GM21825 (cell line): ENCODE measurements around the gene TMEM50A.
"Not testable (repeated sequence)": the region's sequence is repeated elsewhere in the genome, so short reads cannot be mapped to it uniquely, and the experiment has no call there.

Source experiments
- ATAC-seq: cut with Tn5 transposase; IDR thresholded peaks from one replicate; pipeline ENCODE4 v1.9.1; 2021; ENCODE audit warnings: mild to moderate bottlenecking, moderate library complexity; ENCODE audit not compliant: unreplicated experiment

The TMEM50A gene

DNA sequence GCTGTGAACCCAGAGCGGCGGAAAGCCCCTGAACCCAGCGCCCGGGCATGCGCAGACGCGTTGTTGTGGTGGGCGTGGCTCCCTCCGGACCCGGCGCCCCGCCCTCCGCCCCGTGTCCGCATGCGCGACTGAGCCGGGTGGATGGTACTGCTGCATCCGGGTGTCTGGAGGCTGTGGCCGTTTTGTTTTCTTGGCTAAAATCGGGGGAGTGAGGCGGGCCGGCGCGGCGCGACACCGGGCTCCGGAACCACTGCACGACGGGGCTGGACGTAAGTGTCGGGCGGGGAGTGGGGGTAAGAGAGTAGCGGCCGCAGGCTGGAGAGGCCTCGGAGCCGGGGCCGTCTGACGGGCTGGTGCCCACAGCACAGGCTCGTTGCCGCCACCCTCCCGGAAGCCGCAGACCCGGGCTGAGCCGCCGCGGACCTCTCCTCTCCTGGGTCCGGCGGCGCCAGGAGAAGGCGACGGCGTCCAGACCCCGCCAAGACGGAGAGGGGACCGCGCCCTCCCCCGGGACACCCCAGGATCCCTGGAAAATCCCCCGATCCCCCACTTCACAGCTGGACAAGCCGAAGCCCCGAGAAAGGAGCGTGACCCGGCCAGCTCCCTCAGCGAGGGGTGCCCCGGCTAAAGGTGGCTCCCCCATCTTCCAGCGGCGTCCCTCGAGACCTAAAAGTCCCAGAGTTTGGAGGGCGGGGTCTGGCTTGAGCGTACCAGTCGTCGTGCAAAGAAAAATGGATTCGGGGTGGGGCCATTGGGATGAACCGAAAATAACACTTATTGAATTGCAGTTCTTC lies at the start of gene TMEM50A:
Gene TMEM50A, plus strand, starts transcription at position 147 of the 794 bp plus-strand sequence. CDS start 2,153 bp downstream, outside the sequence.
- peak; percentile 59 for ATAC-seq

DNA sequence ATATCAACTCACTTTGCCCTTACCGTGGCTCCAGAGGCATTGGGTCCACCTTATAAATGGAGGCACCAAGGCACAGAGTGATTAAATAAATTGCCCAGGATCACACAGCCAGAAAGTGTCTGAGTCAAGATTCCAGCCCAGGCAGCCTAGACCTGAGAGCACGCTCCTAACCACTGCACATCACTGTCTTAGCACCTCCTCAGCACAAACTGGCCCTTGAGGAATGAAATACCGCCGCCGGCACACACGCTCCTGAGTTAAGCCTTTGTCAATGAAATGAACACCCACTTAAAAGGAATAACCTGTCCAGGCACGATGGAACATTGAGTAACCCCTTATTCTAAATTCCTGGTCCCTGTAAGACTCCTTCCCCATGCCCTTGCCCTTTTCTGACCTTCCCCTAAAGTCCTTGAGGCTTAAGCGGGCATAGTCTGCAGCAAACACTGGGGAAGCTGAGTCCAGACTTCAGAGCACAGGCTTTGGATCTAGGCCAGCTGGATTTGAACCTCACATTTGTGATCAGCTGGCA lies 49.5 kb upstream of the TMEM50A start:
- not testable (repeated sequence) for ATAC-seq

DNA sequence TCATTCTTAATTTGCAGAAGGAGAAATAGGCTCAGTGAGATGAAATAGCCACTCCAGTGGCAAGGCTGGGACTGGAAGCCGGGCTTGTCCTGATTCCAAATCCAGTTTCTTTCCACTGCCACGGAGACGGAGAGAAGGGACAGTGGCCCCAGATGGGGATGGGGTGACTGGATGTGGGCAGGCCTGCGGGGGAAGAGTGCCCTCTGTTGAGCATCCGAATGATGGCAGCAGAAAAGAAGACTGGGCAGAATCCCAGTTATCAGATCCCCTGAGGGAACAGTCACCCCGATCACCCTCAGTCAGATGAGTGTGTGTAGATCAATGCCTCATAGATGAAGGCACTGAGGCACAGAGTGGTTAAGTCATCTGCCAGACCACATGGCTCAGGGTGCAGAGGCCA lies 48.1 kb upstream of the TMEM50A start:
- ATAC-seq = not testable (repeated sequence)

DNA sequence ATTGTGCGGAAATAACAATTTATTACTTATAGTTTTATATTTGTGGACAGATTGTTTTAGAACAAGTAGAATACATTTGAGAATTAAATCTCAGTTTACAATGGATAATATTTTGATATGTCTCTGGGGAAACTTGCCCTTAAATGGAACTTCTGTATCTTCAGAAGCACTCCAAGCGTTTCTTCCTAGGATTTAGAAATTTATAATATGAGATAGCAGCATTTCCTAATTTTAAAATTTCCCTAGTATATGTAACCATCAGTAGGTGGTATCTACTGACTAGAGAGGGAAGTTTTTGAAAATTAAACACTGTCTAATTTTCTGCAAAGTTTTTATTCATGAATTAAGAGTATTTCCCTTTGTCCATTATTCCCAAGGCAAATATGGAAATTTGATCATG lies 44.7 kb upstream of the TMEM50A start:
- not testable (repeated sequence) for ATAC-seq

DNA sequence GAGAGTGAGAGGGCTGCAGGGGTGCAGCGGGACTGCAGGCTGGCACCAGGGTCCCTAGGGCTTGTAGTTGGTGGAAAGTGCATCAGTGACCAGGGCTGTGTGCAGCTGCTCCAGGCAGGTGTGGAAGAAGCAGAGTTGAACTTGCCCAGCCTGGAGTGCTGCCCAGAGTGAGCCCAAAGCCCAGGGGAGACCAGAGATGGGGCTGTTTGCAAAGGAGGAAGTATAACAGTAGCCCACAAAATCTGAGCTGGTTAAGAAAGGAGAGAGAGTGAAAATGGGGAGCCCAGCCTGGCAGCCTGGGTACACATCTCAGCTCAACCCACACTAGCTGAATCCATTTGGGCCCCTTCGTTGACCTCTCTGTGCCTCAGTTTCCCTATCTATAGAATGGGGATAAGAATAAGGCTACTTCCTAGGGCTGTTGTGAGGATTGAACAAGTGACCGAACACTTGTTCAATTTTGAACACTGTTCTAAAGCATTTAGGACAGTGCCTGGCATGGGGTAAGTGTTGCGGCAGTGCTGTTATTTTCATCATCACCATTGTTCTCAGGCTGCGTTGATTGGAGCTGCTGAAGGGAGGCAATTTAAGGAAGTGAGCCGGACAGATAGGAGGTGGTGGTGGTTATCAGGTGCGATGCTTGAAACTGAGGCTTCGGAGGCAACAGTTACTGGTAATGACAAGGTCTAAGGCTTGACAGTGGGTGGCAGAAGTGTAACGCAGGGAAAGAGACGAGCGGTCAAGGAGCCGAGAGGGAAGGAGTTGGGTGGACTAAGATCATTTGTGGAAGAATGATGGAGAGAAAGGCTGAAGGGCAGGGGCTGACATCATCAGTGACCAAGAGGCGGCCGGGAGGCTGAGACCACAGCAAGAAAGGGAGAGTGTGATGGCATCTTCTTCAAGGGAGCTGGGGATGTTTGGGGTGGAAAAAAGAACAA lies 43.0 kb upstream of the TMEM50A start:
- ATAC-seq = not testable (repeated sequence)

DNA sequence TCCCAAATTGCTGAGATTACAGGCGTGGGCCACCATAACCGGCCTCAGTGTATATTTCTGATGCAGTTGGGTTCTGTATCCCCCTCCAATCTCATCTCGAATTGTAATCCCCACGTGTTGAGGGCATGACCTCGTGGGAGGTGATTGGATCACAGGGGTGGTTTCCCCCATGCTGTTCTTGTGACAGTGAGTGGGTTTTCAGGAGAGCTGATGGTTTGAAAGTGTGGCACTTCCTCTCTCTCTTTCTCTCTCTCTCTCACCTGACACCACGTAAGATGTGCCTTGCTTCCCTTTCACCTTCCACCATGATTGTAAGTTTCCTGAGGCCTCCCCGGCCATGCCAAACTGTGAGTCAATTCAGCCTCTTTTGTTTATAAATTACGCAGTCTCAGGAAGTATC lies 41.6 kb upstream of the TMEM50A start:
- ATAC-seq = not testable (repeated sequence)

DNA sequence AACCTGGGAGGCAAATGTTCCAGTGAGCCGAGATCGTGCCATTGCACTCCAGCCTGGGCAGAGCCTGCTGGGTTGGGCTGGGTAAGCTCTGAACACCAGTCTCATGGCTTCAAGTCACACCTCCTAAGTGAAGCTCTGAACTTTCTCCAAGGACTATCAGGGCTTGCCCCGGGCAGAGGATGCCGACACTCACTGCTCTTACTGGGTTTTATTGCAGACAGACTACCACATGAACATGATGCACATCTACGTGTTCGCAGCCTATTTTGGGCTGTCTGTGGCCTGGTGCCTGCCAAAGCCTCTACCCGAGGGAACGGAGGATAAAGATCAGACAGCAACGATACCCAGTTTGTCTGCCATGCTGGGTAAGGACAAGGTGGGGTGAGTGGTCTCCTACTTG lies 37.4 kb upstream of the TMEM50A start:
- ATAC-seq = not testable (repeated sequence)

DNA sequence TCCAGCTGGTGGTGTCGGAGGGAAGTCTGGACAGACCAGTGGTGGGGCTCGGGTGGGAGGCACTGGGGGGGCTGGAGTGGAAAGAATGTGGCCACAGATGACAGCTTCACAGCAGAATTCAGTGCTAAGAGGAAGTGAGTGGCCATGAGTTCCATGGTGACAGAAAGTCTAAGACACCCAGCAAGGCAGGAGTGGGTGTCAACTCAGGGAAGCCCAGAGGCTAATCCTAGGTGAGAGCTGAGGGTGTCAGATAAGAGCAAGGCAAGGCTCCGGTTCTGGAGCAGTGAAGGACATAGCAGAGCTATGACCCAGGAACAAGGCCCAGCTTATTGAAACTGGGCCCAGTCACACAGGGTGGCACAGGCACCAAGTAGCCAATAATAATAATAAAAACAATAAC lies 35.8 kb upstream of the TMEM50A start:
- ATAC-seq = not testable (repeated sequence)

DNA sequence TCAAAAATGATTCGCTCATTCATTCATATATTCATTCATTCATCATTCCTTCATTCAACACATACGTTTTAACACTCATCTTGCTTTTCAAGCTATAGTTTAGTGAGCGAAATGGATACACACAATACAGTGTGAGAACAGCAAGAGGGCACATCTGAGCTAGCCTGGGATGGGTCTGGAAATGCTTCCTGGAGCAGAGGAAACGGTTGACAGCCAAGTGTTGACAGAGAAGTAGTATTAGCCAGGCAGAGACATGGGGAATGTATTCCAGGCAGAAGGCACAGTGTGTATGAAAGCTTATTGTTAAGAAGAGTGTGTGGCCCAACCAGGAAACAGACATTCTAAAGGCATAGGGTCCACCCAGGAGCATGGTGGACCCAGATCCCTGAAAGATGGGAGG lies 33.2 kb upstream of the TMEM50A start:
- not testable (repeated sequence) for ATAC-seq

DNA sequence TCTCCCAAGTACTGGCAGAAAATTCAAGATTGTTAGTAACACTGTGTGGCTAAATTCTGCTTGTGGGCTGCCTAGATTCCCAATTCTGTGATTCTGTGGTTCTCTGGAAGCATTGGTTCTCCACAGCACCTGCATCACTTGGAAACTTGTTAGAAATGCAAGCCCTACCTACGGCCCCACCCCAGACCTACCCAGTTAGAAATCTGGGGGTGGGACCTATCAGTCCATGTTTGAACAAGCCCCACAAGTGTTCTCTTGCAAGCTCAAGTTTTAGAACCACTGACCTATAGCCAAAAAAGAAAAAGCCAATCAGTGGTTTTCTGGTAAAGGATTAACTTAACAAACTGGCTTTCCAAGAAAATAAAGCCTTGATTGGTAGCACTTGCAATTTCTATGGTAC lies 30.0 kb upstream of the TMEM50A start:
- not testable (repeated sequence) for ATAC-seq

DNA sequence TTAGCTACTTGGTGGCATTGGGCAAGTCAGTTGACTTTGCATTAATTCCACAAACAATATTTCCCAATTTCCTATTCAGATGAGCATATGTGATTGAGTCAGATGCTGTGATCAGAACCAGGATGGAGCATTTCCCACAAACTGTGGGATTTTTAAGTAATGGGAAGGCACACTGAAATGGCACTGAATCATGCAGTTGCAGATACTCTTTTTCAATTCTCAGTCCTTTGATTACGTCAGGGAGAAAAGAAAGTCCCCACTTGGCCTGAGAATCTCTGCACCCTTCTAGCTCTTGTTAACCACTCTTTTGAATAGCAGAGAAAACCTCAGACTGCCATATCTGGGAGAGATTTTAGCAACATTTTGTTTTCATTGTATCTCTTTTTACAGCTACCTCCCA lies 29.0 kb upstream of the TMEM50A start:
- ATAC-seq = not testable (repeated sequence)

DNA sequence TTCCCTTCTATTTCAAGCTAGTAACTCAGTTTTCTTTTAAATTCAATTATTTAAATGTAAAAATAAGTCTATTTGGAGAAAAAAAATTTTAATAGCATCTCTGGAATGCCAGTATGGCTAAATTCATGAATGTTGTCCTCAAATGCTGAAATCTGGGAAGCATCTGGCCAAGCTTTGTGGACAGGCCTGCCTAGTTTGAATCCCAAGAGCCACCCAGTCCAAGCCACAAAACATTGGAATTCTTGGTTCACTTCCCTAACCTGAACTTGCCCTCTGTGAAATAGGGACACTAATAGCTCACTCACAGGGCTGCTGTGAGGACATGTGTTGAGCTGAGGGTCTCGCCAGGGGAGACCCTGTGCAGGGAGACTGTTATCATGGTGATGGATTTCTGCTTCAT lies 28.6 kb upstream of the TMEM50A start:
- ATAC-seq = not testable (repeated sequence)

DNA sequence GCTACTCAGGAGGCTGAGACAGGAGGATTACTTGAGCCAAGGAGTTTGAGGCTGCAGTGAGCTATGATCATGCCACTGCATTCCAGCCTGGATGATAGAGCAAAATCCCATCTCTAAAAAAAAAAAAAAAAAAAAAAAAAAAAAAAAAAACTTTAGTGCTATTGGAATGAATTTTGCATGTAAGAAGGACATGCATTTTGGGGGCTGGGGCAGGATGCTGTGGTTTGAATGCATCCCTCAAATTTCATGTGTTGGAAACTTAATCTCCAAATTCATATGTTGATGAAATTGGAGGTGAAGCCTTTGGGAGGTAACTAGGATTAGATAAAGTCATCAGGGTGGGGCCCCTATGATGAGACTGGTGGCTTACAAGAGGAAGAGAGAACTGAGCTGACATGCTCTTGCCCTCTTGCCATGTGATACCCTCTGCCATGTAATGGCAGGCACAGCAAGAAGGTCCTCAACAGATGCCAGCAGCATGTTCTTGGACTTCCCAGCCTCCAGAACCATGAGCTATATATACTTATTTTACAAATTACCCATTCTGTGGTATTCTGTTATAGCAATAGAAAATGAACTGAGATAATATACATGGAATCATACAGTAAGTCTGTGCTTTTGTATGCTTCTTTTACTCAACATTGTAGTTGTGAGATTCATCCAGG lies 25.2 kb upstream of the TMEM50A start:
- not testable (repeated sequence) for ATAC-seq

DNA sequence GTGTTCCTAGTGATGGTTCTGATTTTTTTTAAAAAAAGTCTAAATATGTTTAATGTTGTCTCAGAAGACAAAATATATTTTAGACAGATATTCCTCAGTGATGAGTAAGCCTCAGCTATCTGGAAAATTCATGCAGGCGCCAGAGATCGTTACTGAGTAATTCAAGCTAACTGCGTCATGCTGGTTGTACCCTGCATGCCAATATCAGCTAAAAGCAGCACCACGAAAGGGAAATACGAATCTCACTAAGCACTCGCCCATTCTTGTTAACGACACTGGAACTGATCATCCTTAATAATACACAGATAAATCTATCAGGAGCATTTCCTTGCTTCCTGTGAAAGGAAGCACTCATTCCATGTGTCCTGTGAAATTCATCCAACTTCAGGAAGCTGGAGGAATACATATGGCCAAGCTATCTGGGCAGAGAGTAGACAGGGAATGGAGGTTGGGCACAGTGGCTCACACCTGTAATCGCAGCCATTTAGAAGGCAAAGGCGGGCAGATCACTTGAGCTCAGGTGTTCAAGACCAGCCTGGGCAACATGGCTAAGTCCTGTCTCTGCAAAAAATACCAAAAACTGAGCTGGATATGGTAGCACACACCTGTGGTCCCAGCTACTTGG lies 17.7 kb upstream of the TMEM50A start:
- not testable (repeated sequence) for ATAC-seq

DNA sequence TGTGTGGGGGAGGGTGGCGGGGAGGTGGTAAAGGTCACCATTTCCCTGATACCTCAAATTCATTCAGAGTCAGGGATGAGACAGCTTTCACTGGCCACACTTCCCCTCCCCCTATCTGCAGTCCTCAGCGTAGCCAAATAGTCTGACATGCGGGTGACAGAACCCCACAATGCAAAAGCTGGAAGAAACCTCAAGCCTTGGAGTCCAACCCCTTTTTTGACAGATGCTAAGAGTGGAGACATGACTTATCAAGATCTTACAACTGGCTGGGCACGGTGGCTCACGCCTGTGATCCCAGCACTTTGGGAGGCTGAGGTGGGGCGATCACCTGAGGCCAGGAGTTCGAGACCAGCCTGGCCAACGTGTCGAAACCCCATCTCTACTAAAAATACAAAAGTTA lies 16.0 kb upstream of the TMEM50A start:
- ATAC-seq = not testable (repeated sequence)

DNA sequence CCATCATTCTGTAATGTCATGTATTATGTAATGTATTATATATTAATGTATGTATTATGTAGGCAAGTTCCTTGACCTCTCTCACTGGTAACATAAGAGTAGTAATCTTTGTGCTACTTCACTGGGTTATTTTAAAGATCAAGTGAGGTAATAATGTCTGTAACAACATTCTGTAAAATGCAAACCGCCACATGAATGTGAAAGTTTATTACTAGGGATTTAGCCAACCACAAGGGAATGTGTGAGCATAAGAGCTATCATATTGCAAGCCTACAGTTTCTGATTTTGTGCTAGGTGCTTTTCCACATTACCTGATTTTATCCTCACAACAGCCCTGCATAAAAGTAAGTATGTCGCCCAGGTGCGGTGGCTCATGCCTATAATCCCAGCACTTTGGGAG lies 13.7 kb upstream of the TMEM50A start:
- not testable (repeated sequence) for ATAC-seq

DNA sequence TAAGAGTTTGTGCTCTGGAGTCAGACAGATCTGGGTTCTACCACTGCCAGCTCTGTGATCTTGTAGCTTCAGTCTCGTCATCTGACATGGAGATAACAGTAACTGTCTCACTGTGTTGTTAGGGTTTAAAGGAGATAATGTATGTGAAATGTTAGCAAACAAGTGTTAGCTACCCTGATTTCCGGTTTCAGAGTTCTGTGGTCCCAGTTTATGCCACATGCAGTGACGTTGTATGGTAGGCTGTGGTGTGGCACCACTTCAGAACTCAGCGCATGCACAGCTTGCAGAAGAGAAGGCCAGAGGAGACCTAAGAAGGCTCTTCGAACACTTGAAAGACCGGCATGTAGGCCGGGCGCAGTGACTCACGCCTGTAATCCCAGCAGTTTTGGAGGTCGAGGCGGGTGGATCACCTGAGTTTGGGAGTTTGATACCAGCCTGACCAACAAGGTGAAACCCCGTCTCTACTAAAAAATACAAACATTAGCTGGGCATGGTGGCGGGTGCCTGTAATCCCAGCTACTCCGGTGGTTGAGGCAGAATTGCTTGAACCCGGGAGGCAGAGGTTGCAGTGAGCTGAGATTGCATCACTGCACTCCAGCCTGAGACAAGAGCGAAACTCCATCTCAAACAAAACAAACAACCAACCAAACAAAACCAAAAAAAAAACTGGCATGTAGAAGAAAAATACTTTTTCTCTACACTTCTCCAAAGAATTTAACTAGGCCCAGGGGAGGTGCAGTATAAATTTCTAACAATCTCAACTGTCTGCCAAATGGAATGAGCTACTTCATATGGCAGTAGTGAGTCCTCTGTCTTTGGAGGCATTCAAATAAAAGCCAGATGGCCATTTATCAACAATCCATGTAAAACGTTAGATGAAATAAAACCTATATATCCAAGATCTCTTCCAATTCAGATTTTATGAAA lies 10.0 kb upstream of the TMEM50A start:
- not testable (repeated sequence) for ATAC-seq

DNA sequence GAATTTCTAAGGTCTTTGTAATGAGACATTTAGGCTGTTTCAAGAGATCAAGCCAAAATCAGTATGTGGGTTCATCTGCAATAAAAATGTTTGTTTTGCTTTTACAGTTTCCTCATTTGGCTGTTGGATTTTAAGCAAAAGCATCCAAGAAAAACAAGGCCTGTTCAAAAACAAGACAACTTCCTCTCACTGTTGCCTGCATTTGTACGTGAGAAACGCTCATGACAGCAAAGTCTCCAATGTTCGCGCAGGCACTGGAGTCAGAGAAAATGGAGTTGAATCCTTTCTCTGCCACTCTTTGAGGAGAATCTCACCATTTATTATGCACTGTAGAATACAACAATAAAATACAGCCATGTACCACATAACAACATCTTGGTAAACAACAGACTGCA lies 9.3 kb upstream of the TMEM50A start:
- ATAC-seq = not testable (repeated sequence)

DNA sequence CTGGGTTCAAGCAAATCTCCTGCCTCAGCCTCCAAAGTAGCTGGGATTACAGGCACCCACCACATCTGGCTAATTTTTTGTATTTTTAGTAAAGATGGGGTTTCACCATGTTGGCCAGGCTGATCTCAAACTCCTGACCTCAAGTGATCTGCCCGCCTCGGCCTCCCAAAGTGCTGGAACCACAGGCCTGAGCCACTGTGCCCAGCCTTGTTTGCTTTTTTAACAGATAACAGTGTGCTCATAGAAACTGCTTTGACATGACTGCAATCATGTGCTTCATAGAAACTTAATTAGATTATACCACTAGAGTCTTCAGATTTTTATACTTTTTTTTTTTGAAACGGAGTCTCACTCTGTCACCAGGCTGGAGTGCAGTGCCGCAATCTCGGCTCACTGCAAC lies 8.8 kb upstream of the TMEM50A start:
- ATAC-seq = not testable (repeated sequence)
